Left forelimb (tissue), 1 donor: ENCODE results near the gene RPS6KA1.
"Not testable (repeated sequence)": the region's sequence is repeated elsewhere in the genome, so short reads cannot be mapped to it uniquely, and the experiment has no call there.

Source experiments
- DNase-seq: peaks from one replicate; pipeline ENCODE4 v3.0.0-alpha.2; 2018; ENCODE audit warnings: low spot score

The RPS6KA1 gene

GRCh38 chr1:26598890-26599289 lies 69.3 kb downstream of the RPS6KA1 start:
- DNase-seq, result no peak

- DNase-seq, result no peak
Measured at GRCh38 chr1:26602378-26602959, 72.9 kb downstream of the RPS6KA1 start.

- no peak for DNase-seq
Measured at GRCh38 chr1:26603856-26604255, 74.3 kb downstream of the RPS6KA1 start.

GRCh38 chr1:26607186-26607585 lies 77.6 kb downstream of the RPS6KA1 start:
- no peak for DNase-seq

GRCh38 chr1:26608895-26609294 lies 79.3 kb downstream of the RPS6KA1 start:
- no peak for DNase-seq

- DNase-seq, result no peak
Measured at GRCh38 chr1:26610781-26611180, 81.2 kb downstream of the RPS6KA1 start.

GRCh38 chr1:26612627-26613026 lies 83.1 kb downstream of the RPS6KA1 start:
- DNase-seq, result not testable (repeated sequence)

- no peak for DNase-seq
Measured at GRCh38 chr1:26614655-26615411, 85.3 kb downstream of the RPS6KA1 start.

GRCh38 chr1:26616881-26617280 lies 87.3 kb downstream of the RPS6KA1 start:
- DNase-seq, result no peak

GRCh38 chr1:26618561-26618960 lies 89.0 kb downstream of the RPS6KA1 start:
- DNase-seq, result no peak
